ENCODE data around the gene NDUFA5. TPM values are rescaled to one million over a fixed set of nuclear protein-coding genes. Genes with fewer than 3 reads are reported as not detected.

NDUFA5 gene
- total and polyA plus RNA-seq, 10 donors: 40.6 to 85.2 (median 54.2) TPM

- no peak overlapping the region for H3K27ac ChIP-seq
- H3K9me3 ChIP-seq: no peaks in the 10 kb centered on the region
- TF ChIP-seq POLR2AphosphoS5 (IDR thresholded peaks at IDR 0.05) (no peak), CTCF (IDR thresholded peaks at IDR 0.05 in 8 of 11, conservative IDR thresholded peaks at IDR 0.05 in 3 of 11) (peak in 6 of 11 experiments; percentile 11 to 41 (median 22)), POLR2A (IDR thresholded peaks at IDR 0.05) (no peak)
- WGBS, 5 donors: 38 to 46% (median 42%) methylated on average over 8 of the region's 8 CpGs
- peaks cover 0 to 13% (median 0%) of the 10 kb centered on the region in 7 donors for H3K27me3 ChIP-seq (replicated peaks in 1 of 7)
- H3K4me3 ChIP-seq: no peak overlapping the region
- no peaks in the 10 kb centered on the region for H3K4me1 ChIP-seq
- intact Hi-C loops (cut with DNase I; ENCODE audit: low total_unique reads): no loop called here
- no peaks in the 10 kb centered on the region for H3K36me3 ChIP-seq
- no peak for DNase-seq
Measured at GRCh38 chr7:123580406-123581161, 23.0 kb upstream of the NDUFA5 start.

- no peaks in the 10 kb centered on the region for H3K4me1 ChIP-seq
- no peaks in the 10 kb centered on the region for H3K9me3 ChIP-seq
- H3K27me3 ChIP-seq (replicated peaks in 1 of 7): peaks cover 0 to 13% (median 0%) of the 10 kb centered on the region in 7 donors
- H3K27ac ChIP-seq: no peak overlapping the region
- no peak for DNase-seq
- intact Hi-C loops (cut with DNase I; ENCODE audit: low total_unique reads): no loop called here
- H3K36me3 ChIP-seq: no peaks in the 10 kb centered on the region
- no peak for TF ChIP-seq CTCF (IDR thresholded peaks at IDR 0.05 in 8 of 11, conservative IDR thresholded peaks at IDR 0.05 in 3 of 11)
- TF ChIP-seq POLR2AphosphoS5 (IDR thresholded peaks at IDR 0.05): no peak
- no peak for TF ChIP-seq POLR2A (IDR thresholded peaks at IDR 0.05)
- H3K4me3 ChIP-seq: no peak overlapping the region
Measured at GRCh38 chr7:123579416-123579815, 21.8 kb upstream of the NDUFA5 start.

DNA sequence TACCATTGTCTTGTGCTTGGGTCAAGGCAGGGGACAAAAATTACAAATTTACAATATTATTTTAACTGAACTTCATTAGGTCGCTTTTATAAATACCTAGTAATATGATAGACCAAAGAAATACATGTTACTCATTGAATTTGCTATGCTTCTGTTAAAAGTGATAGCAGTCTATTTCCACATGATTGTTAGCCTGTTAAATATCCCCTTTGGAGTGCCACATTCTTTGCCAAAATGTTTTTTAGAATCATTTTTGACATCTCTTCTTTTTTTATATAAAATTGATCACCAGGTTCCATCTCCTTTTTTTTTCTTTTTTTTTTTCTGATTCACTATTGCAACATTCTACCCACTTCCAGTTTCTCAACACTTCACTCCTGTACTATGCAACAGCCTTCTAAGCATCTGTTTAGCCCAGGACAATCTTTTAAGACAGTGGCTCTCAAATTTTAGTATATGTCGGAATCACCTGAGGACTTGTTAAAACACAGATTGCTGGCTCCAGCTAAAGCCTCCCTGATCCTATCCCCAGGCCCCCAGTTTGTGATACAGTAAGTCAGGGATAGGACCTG, 16.4 kb upstream of the NDUFA5 start:
- Histone ChIP-seq H3K9me3 (no peaks in the 10 kb centered on the region), H3K27ac (no peak overlapping the region), H3K36me3 (no peaks in the 10 kb centered on the region), H3K4me1 (peaks cover 0 to 7% (median 0%) of the 10 kb centered on the region in 6 donors), H3K4me3 (no peak overlapping the region), H3K27me3 (replicated peaks in 1 of 7) (no peaks in the 10 kb centered on the region)
- no peak for DNase-seq
- intact Hi-C loops (cut with DNase I; ENCODE audit: low total_unique reads): no loop called here
- no peak for TF ChIP-seq POLR2AphosphoS5 (IDR thresholded peaks at IDR 0.05)
- TF ChIP-seq POLR2A (IDR thresholded peaks at IDR 0.05): no peak
- no peak for TF ChIP-seq CTCF (IDR thresholded peaks at IDR 0.05 in 8 of 11, conservative IDR thresholded peaks at IDR 0.05 in 3 of 11)
- WGBS, 5 donors: 73 to 88% (median 78%) methylated on average over 2 of the region's 2 CpGs

GRCh38 chr7:123573341-123573740, 15.7 kb upstream of the NDUFA5 start:
- 82 to 90% (median 88%) methylated on average over 3 of the region's 3 CpGs for WGBS, 5 donors
- TF ChIP-seq POLR2A (IDR thresholded peaks at IDR 0.05) (no peak), CTCF (IDR thresholded peaks at IDR 0.05 in 8 of 11, conservative IDR thresholded peaks at IDR 0.05 in 3 of 11) (no peak), POLR2AphosphoS5 (IDR thresholded peaks at IDR 0.05) (no peak)
- H3K4me1 ChIP-seq: peaks cover 0 to 7% (median 0%) of the 10 kb centered on the region in 6 donors
- H3K9me3 ChIP-seq: no peaks in the 10 kb centered on the region
- H3K27ac ChIP-seq: no peak overlapping the region
- H3K4me3 ChIP-seq: no peak overlapping the region
- no peaks in the 10 kb centered on the region for H3K36me3 ChIP-seq
- H3K27me3 ChIP-seq (replicated peaks in 1 of 7): no peaks in the 10 kb centered on the region
- no peak for DNase-seq
- intact Hi-C loops (cut with DNase I; ENCODE audit: low total_unique reads): no loop called here
